Inferior parietal cortex (tissue), 1 donor: ENCODE results near the gene NOL3.

ENCODE experiments used
- DNase-seq: peaks from one replicate; pipeline ENCODE4 v3.0.0-alpha.2; 2016; ENCODE audit errors: extremely low spot score

NOL3 gene

DNA sequence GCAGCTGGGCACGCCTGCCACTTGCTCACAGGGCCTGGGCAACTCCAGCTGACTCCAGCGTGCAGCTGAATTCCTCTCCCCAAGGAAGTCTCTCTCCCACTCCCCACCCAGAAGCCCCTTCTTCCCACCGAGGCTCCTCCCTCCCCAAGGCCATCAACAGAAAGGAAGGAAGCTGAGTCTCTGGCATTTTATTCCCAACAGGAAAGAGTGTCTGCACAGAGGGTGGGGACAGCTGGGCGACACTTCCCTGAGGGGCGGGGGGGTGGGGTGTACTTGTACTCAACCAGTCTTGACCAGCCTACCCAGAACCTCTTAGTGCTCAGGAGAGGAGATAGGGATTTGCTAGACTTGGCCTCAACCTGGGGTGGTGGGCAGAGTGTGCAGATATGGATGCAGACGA, 19.7 kb downstream of the NOL3 start, which contains the start of gene EXOC3L1:
Gene EXOC3L1, minus strand, starts transcription at position 96 of the 400 bp plus-strand sequence. CDS start 460 bp downstream, outside the sequence.
- no peak for DNase-seq

DNA sequence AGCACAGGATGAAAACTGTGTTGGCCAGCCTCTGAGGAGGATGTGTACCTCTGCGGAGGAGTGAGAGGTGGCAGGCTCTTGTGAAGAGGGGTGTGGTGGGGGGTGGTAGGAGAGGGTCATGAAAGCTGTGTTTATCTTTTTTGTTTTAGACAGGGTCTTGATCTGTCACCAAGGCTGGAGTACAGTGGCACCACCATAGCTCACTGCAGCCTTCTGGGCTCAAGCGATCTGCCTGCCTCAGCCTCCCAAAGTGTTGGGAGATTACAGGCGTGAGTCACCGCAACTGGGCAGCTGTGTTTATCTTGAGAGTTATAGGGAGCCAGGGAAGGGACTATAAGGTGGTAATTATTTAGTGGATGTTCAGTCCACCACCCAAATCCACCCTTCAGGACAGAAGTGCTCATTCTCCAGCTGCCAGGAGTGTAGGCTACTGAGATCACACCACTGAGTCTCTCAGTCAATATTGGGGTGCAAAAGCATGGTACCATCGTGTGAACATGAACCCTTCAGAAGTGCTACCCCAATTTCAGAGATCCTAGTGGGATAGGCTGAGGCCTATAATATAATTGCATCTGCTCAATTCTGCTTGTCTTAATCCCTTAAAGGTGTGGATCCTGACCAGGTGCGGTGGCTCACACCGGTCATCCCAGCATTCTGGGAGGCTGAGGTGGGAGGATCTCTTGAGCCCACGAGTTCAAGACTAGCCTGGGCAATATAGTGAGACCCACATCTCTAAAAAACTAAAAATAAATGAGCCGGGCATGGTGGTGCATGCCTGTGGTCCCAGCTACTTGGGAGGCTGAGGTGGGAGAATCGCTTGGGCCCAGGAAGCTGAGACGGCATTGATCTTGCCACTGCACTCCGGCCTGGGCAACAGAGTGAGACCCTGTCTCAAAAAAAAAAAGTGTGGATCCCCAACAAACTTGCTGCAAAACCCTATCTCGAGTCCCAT, 20.4 kb downstream of the NOL3 start:
- DNase-seq: no peak

DNA sequence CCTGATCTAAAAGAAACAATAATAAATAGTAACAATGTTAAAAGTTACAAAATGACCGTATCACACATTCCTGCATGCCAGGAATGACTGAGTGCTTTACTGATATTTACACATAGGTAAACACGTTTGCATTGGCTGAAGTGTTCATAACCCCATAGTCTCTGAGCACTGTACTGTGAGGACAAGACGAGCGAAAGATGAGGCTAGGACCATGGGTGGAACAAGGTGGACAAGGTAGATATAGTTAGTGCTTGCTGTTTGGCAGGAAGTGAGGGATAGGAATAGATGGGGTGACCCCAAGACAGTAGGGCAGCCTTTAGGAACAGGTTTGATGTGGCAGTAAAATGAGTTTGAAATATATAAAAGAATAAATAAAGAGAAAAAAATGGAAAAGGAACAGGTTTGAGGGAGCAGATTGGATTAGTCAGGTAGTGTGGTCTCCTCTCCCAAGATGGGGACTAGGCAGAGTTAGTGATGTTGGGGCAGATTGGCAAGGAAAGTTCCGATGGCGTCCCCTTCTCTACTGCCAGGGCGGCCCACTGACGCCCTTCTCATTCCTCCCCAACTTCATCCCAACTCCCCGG, 21.2 kb downstream of the NOL3 start:
- DNase-seq: no peak

DNA sequence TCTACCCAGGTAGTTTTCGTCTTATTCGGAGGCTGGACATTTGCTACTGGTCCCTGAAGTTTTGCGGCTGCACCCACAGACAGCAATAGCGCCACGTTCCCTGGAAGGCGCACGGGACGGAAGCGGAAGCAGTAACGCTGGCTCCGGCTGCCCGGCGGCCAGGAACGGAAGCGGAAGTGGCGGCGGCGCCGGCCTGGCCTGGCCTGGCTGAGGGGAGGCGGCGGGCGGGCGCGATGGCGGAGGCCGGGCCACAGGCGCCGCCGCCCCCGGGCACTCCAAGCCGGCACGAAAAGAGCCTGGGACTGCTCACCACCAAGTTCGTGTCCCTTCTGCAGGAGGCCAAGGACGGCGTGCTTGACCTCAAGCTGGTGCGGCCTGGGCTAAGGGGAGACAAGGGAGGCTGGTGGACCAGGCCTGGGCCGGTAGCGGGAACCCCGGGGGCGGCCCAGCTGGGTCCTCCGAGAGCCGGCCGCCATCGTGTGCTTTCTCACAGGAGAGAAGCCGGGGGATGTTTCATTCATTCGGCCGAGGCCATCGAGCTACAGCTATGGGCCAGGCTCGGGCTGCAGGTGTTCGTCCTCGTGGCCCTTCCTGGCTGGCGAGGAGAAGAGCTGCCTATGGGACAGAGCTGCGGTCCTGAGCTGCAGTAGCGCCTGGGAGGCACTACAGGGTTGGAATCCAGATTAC, 21.8 kb downstream of the NOL3 start, which contains the start of gene E2F4:
Gene E2F4, plus strand, starts transcription at position 161 of the 687 bp plus-strand sequence. Its CDS starts 73 bp downstream, at position 234.
- peak; percentile 96 for DNase-seq

DNA sequence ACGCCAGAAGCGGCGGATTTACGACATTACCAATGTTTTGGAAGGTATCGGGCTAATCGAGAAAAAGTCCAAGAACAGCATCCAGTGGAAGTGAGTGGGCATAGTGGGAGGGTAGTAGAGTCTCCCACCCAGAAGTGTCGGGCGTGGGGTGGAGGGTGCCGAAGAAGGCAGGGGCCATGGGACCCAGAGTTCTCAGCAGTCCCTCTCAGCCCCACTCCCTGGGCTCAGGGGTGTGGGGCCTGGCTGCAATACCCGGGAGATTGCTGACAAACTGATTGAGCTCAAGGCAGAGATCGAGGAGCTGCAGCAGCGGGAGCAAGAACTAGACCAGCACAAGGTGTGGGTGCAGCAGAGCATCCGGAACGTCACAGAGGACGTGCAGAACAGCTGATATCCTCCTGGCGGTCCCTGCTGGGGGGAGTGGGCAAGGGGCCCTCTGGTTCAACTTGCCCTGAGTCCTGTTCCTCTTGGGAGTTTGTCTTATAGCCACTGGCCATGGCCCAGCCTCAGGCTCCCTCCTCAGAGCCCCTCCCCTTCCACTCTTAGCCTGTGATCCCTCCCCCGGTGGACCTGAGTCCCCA, 22.5 kb downstream of the NOL3 start:
- DNase-seq: no peak

DNA sequence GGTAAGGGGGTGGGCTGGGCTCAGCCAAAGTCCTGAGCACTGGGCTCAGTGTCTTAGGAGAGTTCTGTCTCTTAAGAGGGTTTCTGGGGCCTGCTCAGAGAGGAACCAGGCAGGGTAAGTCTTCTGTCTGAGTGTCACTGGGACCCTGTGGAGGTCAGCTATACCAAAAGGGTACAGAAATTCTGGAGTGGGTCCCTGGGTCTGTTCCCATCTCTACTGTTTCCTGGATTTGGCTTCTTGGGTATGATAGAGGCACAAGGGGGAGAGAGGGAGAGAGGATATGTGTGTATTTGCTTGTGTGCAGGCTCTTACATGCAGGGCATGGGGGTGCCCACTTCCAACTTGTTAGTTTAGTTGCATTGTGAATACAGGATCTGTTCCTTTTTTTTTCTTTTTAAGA, 23.2 kb downstream of the NOL3 start:
- no peak for DNase-seq

DNA sequence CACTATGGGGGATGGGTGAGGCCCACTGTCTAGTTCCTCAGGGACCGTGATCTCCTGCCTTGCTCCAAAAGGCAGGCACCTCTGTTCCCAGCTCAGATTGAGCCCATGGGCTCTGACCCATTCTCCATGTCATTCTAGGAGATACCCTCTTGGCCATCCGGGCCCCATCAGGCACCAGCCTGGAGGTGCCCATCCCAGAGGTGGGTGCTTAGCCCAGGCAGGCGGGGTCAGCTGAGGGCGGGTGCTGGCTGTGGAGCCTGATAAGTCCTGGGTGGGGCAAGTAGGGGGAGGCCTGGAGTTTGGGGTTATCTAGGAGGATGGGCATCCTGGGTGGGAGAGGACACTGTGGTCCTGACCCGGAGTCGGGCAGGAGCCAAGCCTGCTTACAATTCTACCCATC, 23.9 kb downstream of the NOL3 start:
- no peak for DNase-seq

DNA sequence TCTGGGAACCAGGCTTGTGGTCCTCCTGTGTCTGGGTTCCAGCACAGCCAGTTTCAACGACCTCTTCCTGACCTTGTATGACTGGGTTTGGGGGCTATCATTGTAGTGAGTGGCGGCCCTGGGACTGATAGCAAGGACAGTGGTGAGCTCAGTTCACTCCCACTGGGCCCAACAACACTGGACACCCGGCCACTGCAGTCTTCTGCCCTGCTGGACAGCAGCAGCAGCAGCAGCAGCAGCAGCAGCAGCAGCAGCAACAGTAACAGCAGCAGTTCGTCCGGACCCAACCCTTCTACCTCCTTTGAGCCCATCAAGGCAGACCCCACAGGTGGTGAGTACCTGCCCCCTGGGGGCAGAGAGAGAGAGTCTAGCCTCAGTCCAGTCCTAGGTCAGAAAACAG, 25.3 kb downstream of the NOL3 start:
- DNase-seq: no peak

DNA sequence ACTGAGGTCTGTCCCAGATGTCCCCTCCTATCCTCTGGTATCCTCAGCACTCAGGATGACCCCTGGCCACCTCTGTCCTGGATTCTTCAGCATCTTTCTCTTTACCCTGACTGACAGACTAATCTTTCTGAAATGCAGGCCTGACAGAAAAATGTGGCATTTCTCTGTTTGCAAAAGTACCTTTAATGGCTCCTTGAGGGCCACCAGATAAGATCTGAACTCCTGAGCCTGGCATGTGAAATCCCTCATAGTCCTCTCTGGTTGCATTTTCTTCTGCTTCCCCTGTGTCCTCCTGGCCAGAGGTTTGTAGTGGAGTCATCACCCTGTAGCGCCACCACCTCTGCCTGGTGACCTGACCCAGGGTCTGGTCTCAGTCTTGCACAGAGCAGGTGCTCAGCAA, 26.5 kb downstream of the NOL3 start:
- DNase-seq: no peak

DNA sequence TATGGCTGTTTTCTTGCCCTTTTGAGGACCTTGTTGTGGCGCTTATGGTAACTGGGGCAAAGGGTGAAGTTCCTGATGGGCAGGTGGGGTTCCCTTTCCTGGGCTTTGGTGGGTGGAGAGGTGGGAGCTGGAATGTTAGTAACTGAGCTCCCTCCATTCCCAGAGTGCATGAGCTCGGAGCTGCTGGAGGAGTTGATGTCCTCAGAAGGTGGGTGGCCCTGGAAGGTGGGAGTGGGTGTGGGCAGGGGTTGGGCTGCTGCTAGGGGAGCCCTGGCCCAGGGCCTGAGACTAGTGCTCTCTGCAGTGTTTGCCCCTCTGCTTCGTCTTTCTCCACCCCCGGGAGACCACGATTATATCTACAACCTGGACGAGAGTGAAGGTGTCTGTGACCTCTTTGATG, 27.4 kb downstream of the NOL3 start:
- no peak for DNase-seq

DNA sequence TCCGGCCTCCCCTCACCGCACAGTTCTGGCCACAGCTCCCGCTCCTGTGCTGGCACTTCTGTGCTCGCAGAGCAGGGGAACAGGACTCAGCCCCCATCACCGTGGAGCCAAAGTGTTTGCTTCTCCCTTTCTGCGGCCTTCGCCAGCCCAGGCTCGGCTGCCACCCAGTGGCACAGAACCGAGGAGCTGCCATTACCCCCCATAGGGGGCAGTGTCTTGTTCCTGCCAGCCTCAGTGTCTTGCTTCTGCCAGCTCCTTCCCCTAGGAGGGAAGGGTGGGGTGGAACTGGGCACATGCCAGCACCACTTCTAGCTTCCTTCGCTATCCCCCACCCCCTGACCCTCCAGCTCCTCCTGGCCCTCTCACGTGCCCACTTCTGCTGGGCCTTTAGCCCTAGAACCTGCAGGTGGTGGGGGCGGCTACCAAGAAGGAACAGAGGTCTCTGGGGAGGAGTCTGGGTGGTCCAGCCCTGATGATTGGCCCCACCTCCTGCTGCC, 27.9 kb downstream of the NOL3 start:
- no peak for DNase-seq

DNA sequence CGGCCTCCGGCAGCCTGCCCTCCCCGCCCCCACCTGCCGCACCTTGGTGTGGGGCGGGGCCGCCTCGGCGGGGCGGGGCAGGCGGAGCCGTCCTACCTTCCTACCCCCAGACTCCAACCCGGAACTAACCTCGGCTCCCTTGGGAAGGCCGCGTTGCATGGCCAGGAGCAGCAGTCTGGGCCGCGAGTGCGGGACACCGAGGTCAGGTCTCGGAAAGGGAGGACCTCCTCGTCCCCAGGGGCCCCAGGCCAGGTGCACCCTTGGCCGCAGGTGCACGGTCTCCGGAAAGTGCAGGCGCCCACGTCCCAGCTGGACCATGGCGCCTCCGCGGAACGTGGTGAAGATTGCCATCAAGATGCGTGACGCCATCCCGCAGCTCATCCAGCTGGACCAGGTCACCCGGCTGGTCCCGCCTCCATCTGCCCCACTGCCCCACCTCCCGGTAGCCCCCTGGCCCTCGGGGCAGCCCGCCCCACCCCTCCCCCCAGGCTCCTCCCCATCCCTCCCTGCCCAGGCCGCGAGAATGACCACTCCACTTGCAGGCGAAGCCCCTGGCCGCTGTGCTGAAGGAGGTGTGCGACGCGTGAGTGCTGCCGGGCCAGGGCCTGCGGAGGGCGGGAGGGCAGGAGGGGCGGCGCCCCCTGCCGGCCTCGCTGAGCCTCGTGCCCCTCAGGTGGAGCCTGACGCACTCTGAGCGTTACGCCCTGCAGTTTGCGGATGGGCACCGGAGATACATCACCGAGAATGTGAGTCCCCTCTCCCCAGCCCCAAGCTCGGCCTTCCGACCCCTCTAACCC, 28.9 kb downstream of the NOL3 start, which contains the start of gene ELMO3:
Gene ELMO3, plus strand, starts transcription at position 121 of the 797 bp plus-strand sequence. Its CDS starts 196 bp downstream, at position 317.
- no peak for DNase-seq

DNA sequence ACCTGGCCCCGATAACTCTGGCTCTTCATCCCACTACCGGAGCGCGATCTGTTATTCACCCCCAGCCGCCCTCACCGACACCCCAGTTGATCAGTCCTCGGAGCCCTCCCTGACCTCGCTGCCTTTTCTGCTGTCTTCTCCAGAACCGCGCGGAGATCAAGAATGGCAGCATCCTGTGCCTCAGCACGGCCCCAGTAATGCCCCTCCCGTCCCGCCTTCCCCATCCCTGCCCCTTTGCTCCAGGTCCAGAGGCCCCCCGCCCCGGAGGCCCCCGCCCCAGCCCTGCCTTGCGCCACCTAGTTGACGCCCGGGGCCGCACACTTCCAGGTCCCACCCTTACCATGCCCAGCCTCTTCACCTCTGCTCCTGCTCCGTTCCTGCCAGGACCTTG, 29.5 kb downstream of the NOL3 start:
- DNase-seq: no peak

DNA sequence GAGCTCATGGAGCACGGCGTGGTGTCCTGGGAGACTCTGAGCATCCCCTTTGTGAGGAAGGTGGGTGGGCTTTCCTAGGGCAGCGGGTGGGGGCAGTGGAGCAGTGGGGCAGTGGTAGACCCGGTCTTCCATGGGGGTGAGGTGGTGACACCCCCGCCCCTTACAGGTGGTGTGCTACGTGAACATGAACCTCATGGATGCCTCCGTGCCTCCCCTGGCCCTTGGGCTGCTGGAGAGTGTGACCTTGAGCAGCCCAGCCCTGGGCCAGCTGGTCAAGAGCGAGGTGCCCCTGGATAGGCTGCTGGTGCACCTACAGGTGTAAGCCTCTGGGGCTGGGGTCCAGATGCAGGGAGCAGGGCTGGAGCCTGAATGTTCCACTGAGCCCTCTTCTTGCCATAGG, 30.2 kb downstream of the NOL3 start:
- no peak for DNase-seq

DNA sequence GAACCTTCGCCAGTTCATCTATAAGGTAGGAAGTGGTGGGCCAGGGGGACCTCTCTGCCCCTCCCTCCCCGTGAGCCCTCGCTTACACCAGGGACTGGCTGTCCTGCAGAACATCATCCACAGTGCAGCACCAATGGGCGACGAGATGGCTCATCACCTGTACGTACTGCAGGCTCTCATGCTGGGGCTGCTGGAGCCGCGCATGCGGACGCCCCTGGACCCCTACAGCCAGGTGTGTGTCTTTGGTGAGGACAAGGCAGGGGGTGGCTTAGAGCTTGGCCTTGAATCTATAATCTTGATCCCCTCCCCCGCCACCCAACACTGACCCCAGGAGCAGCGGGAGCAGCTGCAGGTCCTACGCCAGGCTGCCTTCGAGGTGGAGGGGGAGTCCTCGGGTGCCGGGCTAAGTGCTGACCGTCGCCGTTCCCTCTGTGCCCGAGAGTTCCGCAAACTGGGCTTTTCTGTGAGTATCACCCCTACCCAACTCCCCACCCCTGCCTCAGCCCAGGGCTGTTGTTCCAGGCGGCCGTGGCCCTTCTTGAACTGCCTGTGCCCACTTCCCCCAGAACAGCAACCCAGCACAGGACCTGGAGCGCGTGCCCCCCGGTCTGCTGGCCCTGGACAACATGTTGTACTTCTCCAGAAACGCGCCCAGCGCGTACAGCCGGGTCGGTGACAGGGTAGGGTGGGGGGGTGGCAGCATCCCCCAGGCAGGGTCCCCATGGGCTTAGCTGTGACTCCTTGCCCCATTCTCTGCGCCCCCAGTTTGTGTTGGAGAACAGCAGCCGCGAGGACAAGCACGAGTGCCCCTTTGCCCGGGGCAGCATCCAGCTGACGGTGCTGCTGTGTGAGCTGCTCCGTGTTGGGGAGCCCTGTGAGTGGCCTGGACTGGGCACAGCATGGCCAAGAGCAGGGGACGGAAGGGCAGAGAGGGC, 31.3 kb downstream of the NOL3 start:
- no peak for DNase-seq

DNA sequence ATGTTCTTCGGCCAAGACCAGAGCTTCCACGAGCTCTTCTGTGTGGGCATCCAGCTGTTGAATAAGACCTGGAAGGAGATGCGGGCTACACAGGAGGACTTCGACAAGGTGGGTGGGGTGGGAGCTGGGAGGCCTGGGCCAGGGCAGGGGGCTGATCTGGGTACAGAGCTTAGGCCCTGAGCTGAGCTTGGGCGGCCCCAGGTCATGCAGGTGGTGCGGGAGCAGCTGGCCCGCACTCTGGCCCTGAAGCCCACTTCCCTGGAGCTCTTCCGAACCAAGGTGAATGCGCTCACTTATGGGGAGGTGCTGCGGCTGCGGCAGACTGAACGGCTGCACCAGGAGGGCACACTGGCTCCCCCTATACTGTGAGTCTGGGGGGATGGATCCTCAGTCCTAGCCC, 32.1 kb downstream of the NOL3 start:
- DNase-seq: no peak

DNA sequence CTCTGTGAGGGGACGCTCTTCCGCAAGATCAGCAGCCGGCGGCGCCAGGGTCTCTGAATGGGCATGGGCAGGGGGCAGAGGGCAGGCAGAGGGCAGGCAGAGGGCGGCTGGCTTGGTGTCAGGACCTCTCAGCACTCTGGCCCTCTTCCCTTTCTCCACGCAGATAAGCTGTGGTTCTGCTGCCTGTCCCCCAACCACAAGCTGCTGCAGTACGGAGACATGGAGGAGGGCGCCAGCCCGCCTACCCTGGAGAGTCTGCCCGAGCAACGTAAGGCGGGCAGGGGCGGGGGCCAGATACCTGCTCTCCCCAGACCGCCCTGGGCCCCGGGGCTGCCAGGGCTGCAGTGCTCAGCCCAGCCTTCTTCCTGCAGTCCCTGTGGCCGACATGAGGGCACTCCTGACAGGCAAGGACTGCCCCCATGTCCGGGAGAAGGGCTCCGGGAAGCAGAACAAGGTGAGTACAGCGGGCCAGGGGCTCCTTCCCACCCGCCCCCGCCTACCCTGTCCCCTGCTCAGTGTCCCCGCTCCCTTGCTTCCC, 32.7 kb downstream of the NOL3 start:
- no peak for DNase-seq

DNA sequence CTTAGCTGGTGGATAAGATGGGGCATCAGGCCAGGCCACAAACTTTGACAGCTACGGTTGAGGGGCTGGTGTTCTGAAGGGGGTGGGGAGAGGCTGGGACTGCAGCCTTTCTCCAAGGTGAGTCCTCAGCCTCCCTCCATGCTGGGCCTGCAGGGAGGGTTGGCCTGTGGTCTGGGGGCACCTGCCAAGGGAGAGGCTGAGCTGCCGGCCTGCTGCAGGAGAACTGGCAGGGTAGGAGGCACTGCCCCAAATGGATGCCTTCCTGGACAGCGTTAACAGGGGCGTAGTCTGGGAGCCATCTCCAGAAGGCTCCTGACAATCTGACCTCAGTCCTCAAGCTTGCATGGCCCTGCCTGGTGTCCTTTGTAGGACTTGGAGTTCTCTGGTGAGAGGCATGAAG, 33.7 kb downstream of the NOL3 start:
- no peak for DNase-seq

DNA sequence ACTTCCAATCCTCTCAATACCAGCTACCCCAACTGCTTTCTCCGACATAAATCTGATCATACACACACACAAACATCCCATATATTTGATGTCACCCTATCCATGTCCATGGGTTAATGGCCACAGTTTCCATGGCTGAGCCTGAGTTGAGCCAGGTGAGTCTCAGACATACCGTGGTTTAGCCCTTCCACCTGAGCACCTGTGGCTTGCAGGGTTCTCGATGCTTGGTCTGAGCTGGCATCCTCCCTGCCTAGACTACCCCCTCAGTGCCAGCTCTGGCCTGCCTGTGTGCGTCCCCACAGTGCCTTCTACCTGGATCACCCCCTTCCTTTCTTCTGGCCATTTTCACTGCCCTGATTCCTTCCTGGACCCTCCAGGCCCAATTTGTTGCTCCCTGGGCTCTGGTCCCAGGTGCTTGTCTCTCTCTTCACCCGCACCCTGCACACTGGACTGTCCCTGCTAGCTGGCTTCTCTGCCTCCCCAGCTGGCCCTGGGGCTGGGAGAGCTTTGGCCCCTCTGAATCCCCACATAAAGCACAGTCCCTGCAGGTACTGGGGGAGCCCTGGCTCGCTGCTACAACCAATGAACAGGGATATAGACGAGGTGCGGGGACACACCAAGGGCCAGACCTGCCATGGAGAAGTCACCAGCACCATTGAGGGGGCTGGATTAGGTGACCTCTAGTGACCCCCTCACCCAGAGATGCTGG, 35.9 kb downstream of the NOL3 start:
- no peak for DNase-seq
